HG03442 (cell line): Measurements from ENCODE around the gene ISL2.

Source experiments
- ATAC-seq: cut with Tn5 transposase; IDR thresholded peaks from one replicate; pipeline ENCODE4 v1.9.1; 2021; ENCODE audit warnings: mild to moderate bottlenecking, moderate library complexity; ENCODE audit not compliant: unreplicated experiment

Gene ISL2

GRCh38 chr15:76327191-76328105 lies 9.1 kb upstream of the ISL2 start:
- no peak for ATAC-seq

GRCh38 chr15:76328106-76328696 lies 8.4 kb upstream of the ISL2 start:
- no peak for ATAC-seq

- no peak for ATAC-seq
Observed at GRCh38 chr15:76328958-76329357, 7.6 kb upstream of the ISL2 start.

- ATAC-seq: no peak
Observed at GRCh38 chr15:76330080-76330680, 6.4 kb upstream of the ISL2 start.

- no peak for ATAC-seq
Observed at GRCh38 chr15:76332796-76333195, 3.8 kb upstream of the ISL2 start.

GRCh38 chr15:76333309-76333708 lies 3.3 kb upstream of the ISL2 start:
- ATAC-seq: no peak

GRCh38 chr15:76333720-76334437 lies 2.7 kb upstream of the ISL2 start:
- no peak for ATAC-seq

GRCh38 chr15:76334438-76335306 lies 1.9 kb upstream of the ISL2 start:
- no peak for ATAC-seq

- no peak for ATAC-seq
Observed at GRCh38 chr15:76335307-76336253, 993 bp upstream of the ISL2 start.

- ATAC-seq: no peak
Observed at GRCh38 chr15:76337059-76337695, 604 bp downstream of the ISL2 start.

GRCh38 chr15:76337696-76338485 lies 1.3 kb downstream of the ISL2 start:
- ATAC-seq: no peak

- ATAC-seq: no peak
Observed at GRCh38 chr15:76338486-76339304, 2.1 kb downstream of the ISL2 start.

- ATAC-seq: no peak
Observed at GRCh38 chr15:76339305-76340197, 3.0 kb downstream of the ISL2 start.

- no peak for ATAC-seq
Observed at GRCh38 chr15:76340198-76340802, 3.7 kb downstream of the ISL2 start.

- no peak for ATAC-seq
Observed at GRCh38 chr15:76340803-76341365, 4.3 kb downstream of the ISL2 start.
